Measurements from ENCODE around the gene LYPD5.
"Not testable (repeated sequence)": the region's sequence is repeated elsewhere in the genome, so short reads cannot be mapped to it uniquely, and the experiment has no call there.

The LYPD5 gene

GRCh38 chr19:43779147-43779819 is 23.0 kb downstream of the LYPD5 start:
- DNase-seq (ENCODE audit: low spot score): peak; percentile 20
- in situ Hi-C loops (cut with MboI; ENCODE audit: low pct_unique_long_range_greater_than_20kb, low sequenced_read_pairs, unreplicated experiment): no loop called here
- no peak for TF ChIP-seq CTCF (IDR thresholded peaks at IDR 0.05; ENCODE audit: extremely low read depth, insufficient read depth, missing control alignments)

- no peak for TF ChIP-seq CTCF (IDR thresholded peaks at IDR 0.05; ENCODE audit: extremely low read depth, insufficient read depth, missing control alignments)
- in situ Hi-C loops (cut with MboI; ENCODE audit: low pct_unique_long_range_greater_than_20kb, low sequenced_read_pairs, unreplicated experiment): no loop called here
These were observed 23.6 kb downstream of the LYPD5 start for GRCh38 chr19:43778651-43779050.

GRCh38 chr19:43777163-43777695 is 25.0 kb downstream of the LYPD5 start:
- no peak for TF ChIP-seq CTCF (IDR thresholded peaks at IDR 0.05; ENCODE audit: extremely low read depth, insufficient read depth, missing control alignments)
- DNase-seq (ENCODE audit: low spot score): peak; percentile 67
- in situ Hi-C loops (cut with MboI; ENCODE audit: low pct_unique_long_range_greater_than_20kb, low sequenced_read_pairs, unreplicated experiment): no loop called here

More at GRCh38 chr19:43778651-43779050, 23.6 kb downstream of the LYPD5 start:
- peak; percentile 42 for DNase-seq (ENCODE audit: low spot score)

- no peak for DNase-seq (ENCODE audit: low spot score)
- TF ChIP-seq CTCF (IDR thresholded peaks at IDR 0.05; ENCODE audit: extremely low read depth, insufficient read depth, missing control alignments): no peak
- in situ Hi-C loops (cut with MboI; ENCODE audit: low pct_unique_long_range_greater_than_20kb, low sequenced_read_pairs, unreplicated experiment): no loop called here
These were observed 26.0 kb downstream of the LYPD5 start for GRCh38 chr19:43776286-43776685.

- TF ChIP-seq CTCF (IDR thresholded peaks at IDR 0.05; ENCODE audit: extremely low read depth, insufficient read depth, missing control alignments): no peak
- no peak for DNase-seq (ENCODE audit: low spot score)
- in situ Hi-C loops (cut with MboI; ENCODE audit: low pct_unique_long_range_greater_than_20kb, low sequenced_read_pairs, unreplicated experiment): no loop called here
These were observed 26.9 kb downstream of the LYPD5 start for GRCh38 chr19:43775299-43775890.

GRCh38 chr19:43774940-43775258 is 27.3 kb downstream of the LYPD5 start:
- DNase-seq (ENCODE audit: low spot score); in situ Hi-C loops (cut with MboI; ENCODE audit: low pct_unique_long_range_greater_than_20kb, low sequenced_read_pairs, unreplicated experiment): not testable (repeated sequence)

Measured in GM13977 (cell line).